NT2/D1 (cell line): ENCODE results near the gene HS2ST1.

Experiments used
- SUZ12 ChIP-seq: IDR thresholded peaks from 2 replicates; pipeline ENCODE4 v1.6.1; 2011; ENCODE audit not compliant: insufficient read length, insufficient read depth; ENCODE audit errors: extremely low read depth
- YY1 ChIP-seq: IDR thresholded peaks from 2 replicates; pipeline ENCODE4 v1.6.1; 2011; ENCODE audit not compliant: insufficient read length, insufficient read depth
- ZNF274 ChIP-seq: IDR thresholded peaks from 2 replicates; pipeline ENCODE4 v1.6.1; 2011; ENCODE audit warnings: mild to moderate bottlenecking, low read depth, low read length

GRCh38 chr1:86957221-86957620 is 42.8 kb downstream of the HS2ST1 start:
- TF ChIP-seq ZNF274 (no peak), SUZ12 (no peak), YY1 (no peak)
